ENCODE measurements around the gene TRAM2. TPM values are rescaled to one million over a fixed set of nuclear protein-coding genes. Genes with fewer than 3 reads are reported as not detected.

Gene TRAM2
- total RNA-seq, 1 experiment from 2014 or later, result 21.3 TPM

DNA sequence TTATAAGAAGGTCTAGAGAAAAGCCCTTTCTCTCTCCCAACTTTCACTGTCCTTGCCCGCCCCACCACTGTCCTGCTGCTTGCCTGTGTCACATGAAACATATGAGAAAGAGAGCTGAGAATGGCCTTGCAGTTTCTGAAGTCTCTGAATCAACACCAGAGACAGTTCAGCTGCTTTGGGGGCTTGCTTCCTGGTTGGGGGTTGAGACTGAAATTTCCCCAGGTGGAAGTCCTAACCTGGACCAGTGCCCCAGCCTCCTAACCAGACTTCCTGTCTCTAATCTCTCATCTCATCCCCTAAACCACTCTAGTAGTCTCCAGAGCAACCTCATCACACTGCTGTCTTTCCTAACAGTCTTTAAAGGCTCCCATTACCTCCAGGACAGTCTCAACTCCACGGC, 10.7 kb downstream of the TRAM2 start:
- H3K9me2 ChIP-seq (ENCODE audit: insufficient read depth), result 0 out of 2 replicates have a peak, but pooled peaks cover 3% of the 10 kb centered on the region
- H3K36me3 ChIP-seq (ENCODE audit: control insufficient read depth in 1 of 2, insufficient read depth in 2 of 2, low read length in 2 of 2), result no peaks in the 10 kb centered on the region
- H3K27me3 ChIP-seq (ENCODE audit: insufficient read depth, low read length), result no peaks in the 10 kb centered on the region
- BruUV-seq (replicated peaks), result no TSS peak
- H2AFZ ChIP-seq (ENCODE audit: low read depth, low read length, poor library complexity, severe bottlenecking), result no peak overlapping the region
- TF ChIP-seq SP1 (IDR thresholded peaks at IDR 0.05; ENCODE audit: low read depth) (no peak), CEBPB (IDR thresholded peaks at IDR 0.05; ENCODE audit: low read depth) (no peak), EZH2 (IDR thresholded peaks at IDR 0.05) (no peak)
- TF ChIP-seq, protein P1, sequence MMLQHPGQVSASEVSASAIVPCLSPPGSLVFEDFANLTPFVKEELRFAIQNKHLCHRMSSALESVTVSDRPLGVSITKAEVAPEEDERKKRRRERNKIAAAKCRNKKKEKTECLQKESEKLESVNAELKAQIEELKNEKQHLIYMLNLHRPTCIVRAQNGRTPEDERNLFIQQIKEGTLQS (IDR thresholded peaks at IDR 0.05), result no peak
- TF ChIP-seq, protein P2, sequence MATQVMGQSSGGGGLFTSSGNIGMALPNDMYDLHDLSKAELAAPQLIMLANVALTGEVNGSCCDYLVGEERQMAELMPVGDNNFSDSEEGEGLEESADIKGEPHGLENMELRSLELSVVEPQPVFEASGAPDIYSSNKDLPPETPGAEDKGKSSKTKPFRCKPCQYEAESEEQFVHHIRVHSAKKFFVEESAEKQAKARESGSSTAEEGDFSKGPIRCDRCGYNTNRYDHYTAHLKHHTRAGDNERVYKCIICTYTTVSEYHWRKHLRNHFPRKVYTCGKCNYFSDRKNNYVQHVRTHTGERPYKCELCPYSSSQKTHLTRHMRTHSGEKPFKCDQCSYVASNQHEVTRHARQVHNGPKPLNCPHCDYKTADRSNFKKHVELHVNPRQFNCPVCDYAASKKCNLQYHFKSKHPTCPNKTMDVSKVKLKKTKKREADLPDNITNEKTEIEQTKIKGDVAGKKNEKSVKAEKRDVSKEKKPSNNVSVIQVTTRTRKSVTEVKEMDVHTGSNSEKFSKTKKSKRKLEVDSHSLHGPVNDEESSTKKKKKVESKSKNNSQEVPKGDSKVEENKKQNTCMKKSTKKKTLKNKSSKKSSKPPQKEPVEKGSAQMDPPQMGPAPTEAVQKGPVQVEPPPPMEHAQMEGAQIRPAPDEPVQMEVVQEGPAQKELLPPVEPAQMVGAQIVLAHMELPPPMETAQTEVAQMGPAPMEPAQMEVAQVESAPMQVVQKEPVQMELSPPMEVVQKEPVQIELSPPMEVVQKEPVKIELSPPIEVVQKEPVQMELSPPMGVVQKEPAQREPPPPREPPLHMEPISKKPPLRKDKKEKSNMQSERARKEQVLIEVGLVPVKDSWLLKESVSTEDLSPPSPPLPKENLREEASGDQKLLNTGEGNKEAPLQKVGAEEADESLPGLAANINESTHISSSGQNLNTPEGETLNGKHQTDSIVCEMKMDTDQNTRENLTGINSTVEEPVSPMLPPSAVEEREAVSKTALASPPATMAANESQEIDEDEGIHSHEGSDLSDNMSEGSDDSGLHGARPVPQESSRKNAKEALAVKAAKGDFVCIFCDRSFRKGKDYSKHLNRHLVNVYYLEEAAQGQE (IDR thresholded peaks at IDR 0.05; ENCODE audit: low read depth), result no peak
- TF ChIP-seq, protein P3, sequence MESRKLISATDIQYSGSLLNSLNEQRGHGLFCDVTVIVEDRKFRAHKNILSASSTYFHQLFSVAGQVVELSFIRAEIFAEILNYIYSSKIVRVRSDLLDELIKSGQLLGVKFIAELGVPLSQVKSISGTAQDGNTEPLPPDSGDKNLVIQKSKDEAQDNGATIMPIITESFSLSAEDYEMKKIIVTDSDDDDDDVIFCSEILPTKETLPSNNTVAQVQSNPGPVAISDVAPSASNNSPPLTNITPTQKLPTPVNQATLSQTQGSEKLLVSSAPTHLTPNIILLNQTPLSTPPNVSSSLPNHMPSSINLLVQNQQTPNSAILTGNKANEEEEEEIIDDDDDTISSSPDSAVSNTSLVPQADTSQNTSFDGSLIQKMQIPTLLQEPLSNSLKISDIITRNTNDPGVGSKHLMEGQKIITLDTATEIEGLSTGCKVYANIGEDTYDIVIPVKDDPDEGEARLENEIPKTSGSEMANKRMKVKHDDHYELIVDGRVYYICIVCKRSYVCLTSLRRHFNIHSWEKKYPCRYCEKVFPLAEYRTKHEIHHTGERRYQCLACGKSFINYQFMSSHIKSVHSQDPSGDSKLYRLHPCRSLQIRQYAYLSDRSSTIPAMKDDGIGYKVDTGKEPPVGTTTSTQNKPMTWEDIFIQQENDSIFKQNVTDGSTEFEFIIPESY (IDR thresholded peaks at IDR 0.05; ENCODE audit: extremely low read depth, insufficient replicate concordance, low read length), result no peak
- RAD21 ChIA-PET (ENCODE audit: low non-redundant PET in 1 of 2, low total read pairs in 2 of 2, uncharacterized antibody in 2 of 2, unreplicated experiment in 2 of 2), result no interaction called here
- H3K79me2 ChIP-seq (ENCODE audit: insufficient read depth, low read length), result peaks cover 84% of the 10 kb centered on the region
- no peak overlapping the region for H3K27ac ChIP-seq (ENCODE audit: low read depth, low read length)
- H3K9me3 ChIP-seq (ENCODE audit: control insufficient read depth in 1 of 2, insufficient read depth in 1 of 2, low read depth in 1 of 2, low read length in 2 of 2), result no peaks in the 10 kb centered on the region
- peaks cover 0 to 4% of the 10 kb centered on the region in 2 experiments; a peak in 1 of 4 replicates for H3K4me1 ChIP-seq (ENCODE audit: control insufficient read depth in 1 of 2, insufficient read depth in 2 of 2, low read length in 2 of 2)
- ATAC-seq, result no peak
- CTCF ChIA-PET, result interaction anchor here (2.1 kb wide), 1 partner anchor 10 kb away, joined by 6 read pairs; the partner anchor contains the start of gene TRAM2
- POLR2A ChIA-PET, result no interaction called here
- intact Hi-C loops (cut with micrococcal nuclease), result no loop called here
- H3K4me2 ChIP-seq (ENCODE audit: low read length), result no peak overlapping the region
- 0 out of 2 replicates have a peak, but pooled peaks cover 3% of the 10 kb centered on the region for H4K20me1 ChIP-seq (ENCODE audit: insufficient read depth)
- no peak for DNase-seq (ENCODE audit: low read depth, low spot score)
- H3K9ac ChIP-seq (ENCODE audit: low read length), result no peak overlapping the region
- no peak overlapping the region for H3K4me3 ChIP-seq (replicated peaks in 1 of 2; ENCODE audit: low read depth in 1 of 2, low read length in 2 of 2)
